Measurements from ENCODE around the gene FRMPD1.

GRCh38 chr9:37660691-37661090 is 9.9 kb downstream of the FRMPD1 start:
- TF ChIP-seq EZH2phosphoT487 (IDR thresholded peaks at IDR 0.05; ENCODE audit: borderline replicate concordance) = no peak
- TF ChIP-seq, protein P1, sequence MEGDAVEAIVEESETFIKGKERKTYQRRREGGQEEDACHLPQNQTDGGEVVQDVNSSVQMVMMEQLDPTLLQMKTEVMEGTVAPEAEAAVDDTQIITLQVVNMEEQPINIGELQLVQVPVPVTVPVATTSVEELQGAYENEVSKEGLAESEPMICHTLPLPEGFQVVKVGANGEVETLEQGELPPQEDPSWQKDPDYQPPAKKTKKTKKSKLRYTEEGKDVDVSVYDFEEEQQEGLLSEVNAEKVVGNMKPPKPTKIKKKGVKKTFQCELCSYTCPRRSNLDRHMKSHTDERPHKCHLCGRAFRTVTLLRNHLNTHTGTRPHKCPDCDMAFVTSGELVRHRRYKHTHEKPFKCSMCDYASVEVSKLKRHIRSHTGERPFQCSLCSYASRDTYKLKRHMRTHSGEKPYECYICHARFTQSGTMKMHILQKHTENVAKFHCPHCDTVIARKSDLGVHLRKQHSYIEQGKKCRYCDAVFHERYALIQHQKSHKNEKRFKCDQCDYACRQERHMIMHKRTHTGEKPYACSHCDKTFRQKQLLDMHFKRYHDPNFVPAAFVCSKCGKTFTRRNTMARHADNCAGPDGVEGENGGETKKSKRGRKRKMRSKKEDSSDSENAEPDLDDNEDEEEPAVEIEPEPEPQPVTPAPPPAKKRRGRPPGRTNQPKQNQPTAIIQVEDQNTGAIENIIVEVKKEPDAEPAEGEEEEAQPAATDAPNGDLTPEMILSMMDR (conservative IDR thresholded peaks at IDR 0.05; ENCODE audit: low read length) = no peak
